Loucy (cell line): ENCODE measurements around the gene EMSY.

Source experiments
- H2AFZ ChIP-seq: fragments of 200-600 bp; sonication (generic); 2 replicates; pipeline ENCODE4 v1.6.0; 2016; ENCODE audit warnings: antibody characterized with exemption, mild to moderate bottlenecking, low read length, moderate library complexity
- H3F3A ChIP-seq: fragments of 200-600 bp; 2 replicates; pipeline ENCODE4 v1.6.0; 2016; ENCODE audit warnings: antibody characterized with exemption, low read depth, mild to moderate bottlenecking
- H3K27me3 ChIP-seq: fragments of 200-600 bp; sonication (generic); 2 replicates; pipeline ENCODE4 v1.6.1; 2014; ENCODE audit warnings: low read length, mild to moderate bottlenecking; ENCODE audit not compliant: insufficient read depth, poor library complexity, severe bottlenecking
- H3K36me3 ChIP-seq: fragments of 200-600 bp; sonication (generic); 2 replicates; pipeline ENCODE4 v1.6.1; 2016; ENCODE audit warnings: low read length; ENCODE audit not compliant: insufficient read depth
- H3K4me1 ChIP-seq: fragments of 200-600 bp; sonication (generic); 2 replicates; pipeline ENCODE4 v1.5.1; 2014; ENCODE audit warnings: low read length, mild to moderate bottlenecking; ENCODE audit not compliant: insufficient read depth, poor library complexity, severe bottlenecking
- H3K4me2 ChIP-seq: fragments of 200-600 bp; sonication (generic); 2 replicates; pipeline ENCODE4 v1.6.0; 2014; ENCODE audit warnings: antibody characterized with exemption, low read length, low read depth, mild to moderate bottlenecking; ENCODE audit not compliant: poor library complexity, severe bottlenecking
- H3K4me3 ChIP-seq: fragments of 200-600 bp; sonication (generic); 2 replicates; pipeline ENCODE4 v1.5.1; 2014; ENCODE audit warnings: low read length, mild to moderate bottlenecking, mixed read lengths; ENCODE audit not compliant: poor library complexity, severe bottlenecking
- H3K79me2 ChIP-seq: fragments of 200-600 bp; sonication (generic); 2 replicates; pipeline ENCODE4 v1.6.1; 2014; ENCODE audit warnings: low read length; ENCODE audit not compliant: insufficient read depth
- H3K9ac ChIP-seq: fragments of 200-600 bp; sonication (generic); 2 replicates; pipeline ENCODE4 v1.6.0; 2014; ENCODE audit warnings: mild to moderate bottlenecking, low read depth, low read length, moderate library complexity; ENCODE audit not compliant: poor library complexity, severe bottlenecking
- H3K9me2 ChIP-seq: fragments of 200-600 bp; sonication (generic); replicated peaks from 2 replicates; pipeline ENCODE4 v1.6.1; 2016; ENCODE audit warnings: low read depth, low read length, mixed read lengths
- H3K9me3 ChIP-seq: fragments of 200-600 bp; sonication (generic); 2 replicates; pipeline ENCODE4 v1.6.1; 2014; ENCODE audit warnings: mild to moderate bottlenecking, antibody characterized with exemption, low read length, low read depth; ENCODE audit not compliant: insufficient read depth
- H4K20me1 ChIP-seq: fragments of 200-600 bp; sonication (generic); 2 replicates; pipeline ENCODE4 v1.6.0; 2014; ENCODE audit warnings: antibody characterized with exemption, low read length, mild to moderate bottlenecking; ENCODE audit not compliant: insufficient read depth, poor library complexity, severe bottlenecking
- CTCF ChIP-seq: fragments of 200-600 bp; sonication (generic); conservative IDR thresholded peaks from 2 replicates; pipeline ENCODE4 v1.5.1; 2014; ENCODE audit warnings: mild to moderate bottlenecking, antibody characterized with exemption, low read length
- EZH2phosphoT487 ChIP-seq: fragments of 200-600 bp; IDR thresholded peaks from 2 replicates; pipeline ENCODE4 v1.6.1; 2018; ENCODE audit warnings: antibody characterized with exemption, mild to moderate bottlenecking, moderate library complexity, borderline replicate concordance

EMSY gene

GRCh38 chr11:76515494-76515893 lies 70.7 kb downstream of the EMSY start:
- Histone ChIP-seq H3K79me2 (no peaks in the 10 kb centered on the region), H3K9me3 (no peaks in the 10 kb centered on the region), H3K4me1 (no peaks in the 10 kb centered on the region), H3K27me3 (no peaks in the 10 kb centered on the region), H3K36me3 (peaks cover 36% of the 10 kb centered on the region; the same call in 1 of the 2 replicates), H3K9ac (no peak overlapping the region), H4K20me1 (no peaks in the 10 kb centered on the region), H3K4me3 (no peak overlapping the region), H2AFZ (no peak overlapping the region), H3F3A (no peaks in the 10 kb centered on the region), H3K4me2 (no peak overlapping the region), H3K9me2 (no peaks in the 10 kb centered on the region)
- TF ChIP-seq EZH2phosphoT487 (no peak), CTCF (no peak)

GRCh38 chr11:76523147-76523546 lies 78.3 kb downstream of the EMSY start:
- H3K4me2 ChIP-seq, result no peak overlapping the region
- peaks cover 45% of the 10 kb centered on the region for H3K36me3 ChIP-seq
- no peak overlapping the region for H3K4me3 ChIP-seq
- H3K9me2 ChIP-seq, result no peaks in the 10 kb centered on the region
- no peak for TF ChIP-seq CTCF
- TF ChIP-seq EZH2phosphoT487, result no peak
- H3K4me1 ChIP-seq, result peaks cover 4% of the 10 kb centered on the region
- no peak overlapping the region for H3K9ac ChIP-seq
- H2AFZ ChIP-seq, result no peak overlapping the region
- 0 out of 2 replicates have a peak, but pooled peaks cover 3% of the 10 kb centered on the region for H3F3A ChIP-seq
- no peaks in the 10 kb centered on the region for H3K27me3 ChIP-seq
- H4K20me1 ChIP-seq, result no peaks in the 10 kb centered on the region
- no peaks in the 10 kb centered on the region for H3K9me3 ChIP-seq
- H3K79me2 ChIP-seq, result no peaks in the 10 kb centered on the region

GRCh38 chr11:76523786-76524436 lies 79.1 kb downstream of the EMSY start:
- peaks cover 7% of the 10 kb centered on the region for H3K4me1 ChIP-seq
- H3K9me3 ChIP-seq, result no peaks in the 10 kb centered on the region
- H4K20me1 ChIP-seq, result no peaks in the 10 kb centered on the region
- H3K27me3 ChIP-seq, result no peaks in the 10 kb centered on the region
- TF ChIP-seq EZH2phosphoT487 (no peak), CTCF (no peak)
- no peaks in the 10 kb centered on the region for H3K9me2 ChIP-seq
- no peaks in the 10 kb centered on the region for H3K79me2 ChIP-seq
- H3K4me2 ChIP-seq, result no peak overlapping the region
- no peak overlapping the region for H2AFZ ChIP-seq
- H3K36me3 ChIP-seq, result peaks cover 53% of the 10 kb centered on the region
- 0 out of 2 replicates have a peak, but pooled peaks cover 4% of the 10 kb centered on the region for H3F3A ChIP-seq
- H3K9ac ChIP-seq, result no peak overlapping the region
- no peak overlapping the region for H3K4me3 ChIP-seq
